CD1c-positive myeloid dendritic cell (primary cell): ENCODE results near the gene RNU1-3.
"Not testable (repeated sequence)": the region's sequence is repeated elsewhere in the genome, so short reads cannot be mapped to it uniquely, and the experiment has no call there.

Source experiments
- DNase-seq: peaks from one replicate; pipeline ENCODE4 v3.0.0-alpha.2; 2016; ENCODE audit errors: extremely low spot score

RNU1-3 gene

GRCh38 chr1:16637941-16638778 lies 28.6 kb downstream of the RNU1-3 start:
- DNase-seq = not testable (repeated sequence)

- DNase-seq = not testable (repeated sequence)
Observed at GRCh38 chr1:16636551-16637195, 30.1 kb downstream of the RNU1-3 start.

- not testable (repeated sequence) for DNase-seq
Observed at GRCh38 chr1:16635959-16636358, 30.8 kb downstream of the RNU1-3 start.

- not testable (repeated sequence) for DNase-seq
Observed at GRCh38 chr1:16633540-16634282, 33.0 kb downstream of the RNU1-3 start.

- DNase-seq = not testable (repeated sequence)
Observed at GRCh38 chr1:16632044-16632850, 34.5 kb downstream of the RNU1-3 start.

- DNase-seq = no peak
Observed at GRCh38 chr1:16631248-16632043, 35.3 kb downstream of the RNU1-3 start.

GRCh38 chr1:16630661-16631247 lies 36.0 kb downstream of the RNU1-3 start:
- DNase-seq = no peak

GRCh38 chr1:16629916-16630530 lies 36.7 kb downstream of the RNU1-3 start:
- DNase-seq = not testable (repeated sequence)

GRCh38 chr1:16628361-16629111 lies 38.2 kb downstream of the RNU1-3 start:
- no peak for DNase-seq

- DNase-seq = not testable (repeated sequence)
Observed at GRCh38 chr1:16626409-16626983, 40.3 kb downstream of the RNU1-3 start.

- no peak for DNase-seq
Observed at GRCh38 chr1:16625497-16626408, 41.0 kb downstream of the RNU1-3 start.

GRCh38 chr1:16623812-16624719 lies 42.7 kb downstream of the RNU1-3 start:
- DNase-seq = not testable (repeated sequence)

GRCh38 chr1:16623337-16623736 lies 43.4 kb downstream of the RNU1-3 start:
- not testable (repeated sequence) for DNase-seq

- DNase-seq = not testable (repeated sequence)
Observed at GRCh38 chr1:16621681-16622315, 45.0 kb downstream of the RNU1-3 start.

- no peak for DNase-seq
Observed at GRCh38 chr1:16621300-16621658, 45.5 kb downstream of the RNU1-3 start.
